AG10803 (cell line): ENCODE measurements around the gene MEMO1.
"Not testable (repeated sequence)": the region's sequence is repeated elsewhere in the genome, so short reads cannot be mapped to it uniquely, and the experiment has no call there.

Source experiments
- DNase-seq: peaks from one replicate; pipeline ENCODE4 v3.0.0; 2010; ENCODE audit warnings: low read depth
- H3K4me3 ChIP-seq: 2 replicates; pipeline ENCODE4 v1.5.1; 2011; ENCODE audit warnings: mild to moderate bottlenecking, low read length, control low read depth
- TF ChIP-seq, protein P1 (sequence below): conservative IDR thresholded peaks from 2 replicates; pipeline ENCODE4 v1.5.1; 2011; ENCODE audit warnings: mild to moderate bottlenecking, low read length, control low read depth, inconsistent platforms

Gene MEMO1

DNA sequence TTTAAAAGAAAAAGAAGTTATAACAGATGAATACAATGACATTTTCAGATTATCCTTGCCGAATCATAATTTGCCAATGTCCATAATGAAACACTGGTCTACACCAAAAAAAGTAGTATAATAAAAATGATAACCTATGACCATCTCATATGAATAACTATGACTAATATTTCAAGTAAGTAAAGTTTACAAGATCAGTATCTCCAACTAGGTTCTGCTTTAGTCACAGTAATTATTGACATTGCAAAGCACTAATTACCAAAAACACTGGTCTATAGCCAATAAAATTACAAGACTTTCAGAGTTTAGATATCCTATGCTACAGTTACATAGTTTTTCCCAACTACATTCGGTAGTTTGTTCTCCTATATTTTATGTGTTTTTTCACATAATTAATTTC, 136.7 kb downstream of the MEMO1 start:
- TF ChIP-seq, protein P1, sequence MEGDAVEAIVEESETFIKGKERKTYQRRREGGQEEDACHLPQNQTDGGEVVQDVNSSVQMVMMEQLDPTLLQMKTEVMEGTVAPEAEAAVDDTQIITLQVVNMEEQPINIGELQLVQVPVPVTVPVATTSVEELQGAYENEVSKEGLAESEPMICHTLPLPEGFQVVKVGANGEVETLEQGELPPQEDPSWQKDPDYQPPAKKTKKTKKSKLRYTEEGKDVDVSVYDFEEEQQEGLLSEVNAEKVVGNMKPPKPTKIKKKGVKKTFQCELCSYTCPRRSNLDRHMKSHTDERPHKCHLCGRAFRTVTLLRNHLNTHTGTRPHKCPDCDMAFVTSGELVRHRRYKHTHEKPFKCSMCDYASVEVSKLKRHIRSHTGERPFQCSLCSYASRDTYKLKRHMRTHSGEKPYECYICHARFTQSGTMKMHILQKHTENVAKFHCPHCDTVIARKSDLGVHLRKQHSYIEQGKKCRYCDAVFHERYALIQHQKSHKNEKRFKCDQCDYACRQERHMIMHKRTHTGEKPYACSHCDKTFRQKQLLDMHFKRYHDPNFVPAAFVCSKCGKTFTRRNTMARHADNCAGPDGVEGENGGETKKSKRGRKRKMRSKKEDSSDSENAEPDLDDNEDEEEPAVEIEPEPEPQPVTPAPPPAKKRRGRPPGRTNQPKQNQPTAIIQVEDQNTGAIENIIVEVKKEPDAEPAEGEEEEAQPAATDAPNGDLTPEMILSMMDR: no peak
- DNase-seq: no peak
- no peak overlapping the region for H3K4me3 ChIP-seq

DNA sequence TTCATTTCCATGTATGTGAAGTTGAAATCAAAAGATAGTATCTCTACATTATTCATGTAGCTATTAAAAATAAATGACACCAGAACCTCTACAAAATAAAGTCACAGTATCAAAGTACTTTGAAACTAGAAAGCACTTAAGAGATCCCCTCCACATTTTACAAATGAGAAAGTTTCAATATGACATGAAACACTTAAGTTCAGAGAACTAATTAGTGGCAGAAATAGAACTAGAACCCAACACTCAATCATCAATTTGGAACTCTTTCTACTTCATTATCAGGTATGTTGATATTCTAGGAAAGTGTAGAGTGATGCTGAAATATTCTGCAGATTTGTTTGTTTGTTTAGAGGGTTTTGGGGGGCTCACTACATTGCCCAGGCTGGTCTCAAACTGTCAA, 145.6 kb downstream of the MEMO1 start:
- no peak overlapping the region for H3K4me3 ChIP-seq
- TF ChIP-seq, protein P1: no peak
- DNase-seq: no peak

DNA sequence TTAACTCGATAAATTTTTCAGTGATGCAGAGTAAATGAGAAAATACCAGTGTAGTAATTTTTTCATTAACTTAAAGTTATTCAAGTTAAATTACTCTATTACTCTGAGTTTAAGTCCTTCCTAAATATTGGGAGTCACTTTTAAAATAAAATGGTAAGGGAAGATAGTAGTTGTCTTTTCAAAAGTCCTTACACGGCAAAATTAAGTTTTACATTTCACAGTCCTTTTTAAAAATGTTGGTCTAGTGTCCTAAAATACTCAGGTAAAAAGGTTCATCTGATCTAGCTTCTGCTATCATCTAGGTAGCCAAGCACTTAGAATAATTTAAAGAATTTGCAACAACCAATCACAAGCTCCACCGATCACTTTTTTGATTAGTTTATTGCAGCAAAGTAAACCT, 146.9 kb downstream of the MEMO1 start:
- H3K4me3 ChIP-seq: no peak overlapping the region
- TF ChIP-seq, protein P1: no peak
- no peak for DNase-seq

DNA sequence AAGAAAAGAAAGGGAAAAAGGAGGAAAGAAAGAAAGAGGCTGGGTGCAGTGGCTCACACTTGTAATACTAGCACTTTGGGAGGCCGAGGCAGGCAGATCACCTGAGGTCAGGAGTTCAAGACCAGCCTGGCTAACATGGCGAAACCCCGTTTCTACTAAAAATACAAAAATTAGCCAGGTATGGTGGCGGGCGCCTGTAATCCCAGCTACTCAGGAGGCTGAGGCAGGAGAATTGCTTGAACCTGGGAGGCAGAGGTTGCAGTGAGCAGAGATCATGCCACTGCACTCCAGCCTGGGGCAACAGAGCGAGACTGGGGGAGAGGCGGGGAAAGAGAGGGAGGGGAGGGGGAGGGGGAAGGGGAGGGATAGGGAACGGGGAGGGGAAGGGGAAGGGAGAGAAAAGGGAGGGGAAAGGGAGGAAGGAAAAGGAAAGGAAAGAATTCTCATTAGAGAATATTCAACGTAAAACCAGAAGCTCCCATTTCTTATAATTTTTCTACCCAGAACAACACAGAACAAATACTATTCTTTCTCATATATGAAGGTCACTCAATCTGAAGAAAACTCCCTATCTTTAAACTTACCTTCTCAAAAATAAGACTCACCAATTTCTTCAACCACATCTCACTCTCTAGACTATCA, 147.7 kb downstream of the MEMO1 start:
- not testable (repeated sequence) for H3K4me3 ChIP-seq

DNA sequence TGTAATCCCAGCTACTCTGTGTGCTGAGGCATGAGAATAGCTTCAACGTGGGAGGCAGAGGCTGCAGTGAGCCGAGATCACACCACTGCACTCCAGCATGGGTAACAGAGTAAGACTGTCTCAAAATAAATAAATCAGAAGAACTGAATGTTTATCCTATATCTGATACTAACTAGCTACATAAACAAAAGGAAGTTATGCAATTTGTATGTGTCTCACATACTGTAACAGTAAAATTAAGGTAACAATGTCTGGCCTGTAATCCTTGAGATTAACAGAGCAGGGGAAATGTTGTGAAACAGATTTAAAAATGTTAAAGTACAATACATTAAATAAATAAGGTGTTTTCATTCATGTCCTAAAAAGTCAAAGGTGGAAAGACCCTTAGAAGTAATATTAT, 150.8 kb downstream of the MEMO1 start:
- DNase-seq: no peak
- no peak overlapping the region for H3K4me3 ChIP-seq
- TF ChIP-seq, protein P1: no peak

More for the DNA sequence above, 147.7 kb downstream of the MEMO1 start:
- not testable (repeated sequence) for DNase-seq

DNA sequence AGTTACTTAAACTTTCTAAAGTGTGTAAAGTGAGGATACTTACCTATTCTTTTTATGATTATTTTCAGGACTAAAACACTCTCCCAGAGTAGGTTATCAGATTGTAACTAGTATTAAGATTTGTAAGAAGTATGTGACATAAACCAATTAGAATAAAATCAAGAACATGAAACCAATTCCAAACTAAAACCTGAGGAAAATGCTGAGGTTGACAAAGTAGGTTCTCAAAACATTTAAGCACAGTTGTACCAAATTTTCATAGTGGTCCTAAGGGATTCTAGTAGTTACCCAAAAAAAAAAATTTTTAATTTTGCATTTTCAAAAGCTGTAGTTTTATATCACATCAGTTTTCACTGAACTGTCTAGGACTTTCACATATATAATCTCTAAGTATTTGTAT, 157.3 kb downstream of the MEMO1 start:
- H3K4me3 ChIP-seq: no peak overlapping the region
- no peak for DNase-seq
- TF ChIP-seq, protein P1: no peak

DNA sequence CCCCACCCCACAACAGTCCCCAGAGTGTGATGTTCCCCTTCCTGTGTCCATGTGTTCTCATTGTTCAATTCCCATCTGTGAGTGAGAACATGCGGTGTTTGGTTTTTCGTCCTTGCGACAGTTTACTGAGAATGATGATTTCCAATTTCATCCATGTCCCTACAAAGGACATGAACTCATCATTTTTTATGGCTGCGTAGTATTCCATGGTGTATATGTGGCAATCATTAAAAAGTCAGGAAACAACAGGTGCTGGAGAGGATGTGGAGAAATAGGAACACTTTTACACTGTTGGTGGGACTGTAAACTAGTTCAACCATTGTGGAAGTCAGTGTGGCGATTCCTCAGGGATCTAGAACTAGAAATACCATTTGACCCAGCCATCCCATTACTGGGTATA, 168.7 kb downstream of the MEMO1 start:
- not testable (repeated sequence) for H3K4me3 ChIP-seq, DNase-seq

DNA sequence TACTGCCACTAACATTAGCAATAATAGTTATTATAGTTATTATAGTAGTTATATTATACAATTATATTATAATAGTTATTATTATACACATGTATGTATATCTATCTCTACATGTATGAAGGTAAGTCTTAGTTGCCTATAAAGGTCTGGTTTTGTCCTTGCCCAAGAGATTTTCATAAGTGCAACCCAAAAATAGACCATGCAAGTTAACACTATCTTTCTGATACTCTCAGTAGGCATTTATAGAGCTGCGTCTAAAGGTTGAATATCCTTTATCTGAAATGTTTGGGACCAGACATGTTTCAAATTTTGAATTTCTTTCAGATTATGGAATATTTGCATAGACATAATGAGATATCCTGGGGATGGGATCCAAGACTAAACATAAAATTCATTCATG, 175.4 kb downstream of the MEMO1 start:
- TF ChIP-seq, protein P1: no peak
- DNase-seq: no peak
- no peak overlapping the region for H3K4me3 ChIP-seq
